ENCODE measurements around the gene EGLN3.

The EGLN3 gene

GRCh38 chr14:33962016-33962415 is 11.1 kb upstream of the EGLN3 start:
- no peak for DNase-seq (ENCODE audit: low read depth)

DNA sequence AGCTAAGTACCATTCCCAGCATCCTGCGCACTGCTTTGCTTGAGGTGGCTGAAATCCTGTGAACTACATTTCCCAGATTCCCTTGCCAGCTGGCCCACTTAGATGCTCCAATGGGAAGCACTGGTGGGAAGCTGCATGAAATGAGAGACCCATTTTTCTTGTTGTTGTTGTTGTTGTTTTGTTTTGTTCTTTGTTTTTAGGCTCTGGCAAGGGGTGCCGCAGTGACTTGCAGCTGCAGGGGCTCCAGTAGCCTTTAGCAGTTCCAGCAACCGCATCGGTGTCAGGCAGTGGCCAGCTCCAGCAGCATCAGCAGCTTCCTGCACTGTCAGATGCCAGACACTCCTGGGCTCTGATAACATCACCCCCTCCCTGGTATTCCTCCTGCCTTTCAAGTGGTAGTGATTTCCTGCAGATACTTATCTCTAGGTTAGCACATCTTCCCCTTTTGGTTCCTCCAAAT is 8.8 kb upstream of the EGLN3 start:
- no peak for DNase-seq (ENCODE audit: low read depth)

- no peak for DNase-seq (ENCODE audit: low read depth)
These were observed 7.8 kb upstream of the EGLN3 start for GRCh38 chr14:33958605-33959226.

- DNase-seq (ENCODE audit: low read depth) = no peak
These were observed 7.1 kb upstream of the EGLN3 start for GRCh38 chr14:33957993-33958392.

DNA sequence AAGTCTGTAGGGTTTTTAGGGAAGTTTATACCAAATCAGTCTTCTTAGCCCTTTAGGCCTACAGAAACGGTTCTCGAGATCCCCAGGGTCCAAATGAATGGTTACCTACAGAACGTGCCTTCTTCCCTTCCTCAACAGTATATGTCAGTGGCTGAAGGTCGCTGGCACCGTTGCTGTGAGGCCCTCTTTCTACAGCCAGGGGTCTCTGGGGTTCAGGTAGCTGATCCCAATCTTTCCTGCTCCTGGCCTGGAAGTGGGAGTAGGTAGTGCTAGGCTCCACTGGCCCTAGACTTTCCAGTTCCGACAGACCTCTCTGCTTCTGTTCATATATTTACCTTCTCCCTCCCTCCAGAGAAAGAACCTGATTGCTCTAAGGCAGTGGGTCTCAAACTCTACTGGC is 6.4 kb upstream of the EGLN3 start:
- DNase-seq (ENCODE audit: low read depth) = no peak

GRCh38 chr14:33956640-33957039 is 5.8 kb upstream of the EGLN3 start:
- DNase-seq (ENCODE audit: low read depth) = no peak

- no peak for DNase-seq (ENCODE audit: low read depth)
These were observed 3.2 kb upstream of the EGLN3 start for GRCh38 chr14:33954016-33954598.

DNA sequence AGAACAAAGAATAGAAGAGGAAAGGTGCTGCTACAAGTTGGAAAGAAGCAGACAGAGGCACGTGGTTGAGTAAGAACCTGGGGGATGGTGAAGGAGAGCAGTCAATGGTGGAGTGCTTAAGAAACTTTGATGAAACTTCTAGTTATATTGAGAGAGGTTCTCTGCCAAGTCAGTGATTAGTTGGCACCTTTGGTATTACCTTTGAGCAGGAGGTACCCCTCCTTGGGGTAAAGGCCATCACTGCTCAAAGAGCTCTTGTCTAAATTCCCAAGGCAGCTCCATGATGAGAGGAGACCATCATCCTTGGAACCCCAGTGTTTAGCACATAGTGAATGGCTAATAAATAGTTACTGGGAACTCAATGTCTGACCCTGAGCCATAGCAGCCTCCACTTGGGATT is 1.7 kb upstream of the EGLN3 start:
- DNase-seq (ENCODE audit: low read depth) = no peak

GRCh38 chr14:33951183-33951840 is 438 bp upstream of the EGLN3 start:
- no peak for DNase-seq (ENCODE audit: low read depth)

DNA sequence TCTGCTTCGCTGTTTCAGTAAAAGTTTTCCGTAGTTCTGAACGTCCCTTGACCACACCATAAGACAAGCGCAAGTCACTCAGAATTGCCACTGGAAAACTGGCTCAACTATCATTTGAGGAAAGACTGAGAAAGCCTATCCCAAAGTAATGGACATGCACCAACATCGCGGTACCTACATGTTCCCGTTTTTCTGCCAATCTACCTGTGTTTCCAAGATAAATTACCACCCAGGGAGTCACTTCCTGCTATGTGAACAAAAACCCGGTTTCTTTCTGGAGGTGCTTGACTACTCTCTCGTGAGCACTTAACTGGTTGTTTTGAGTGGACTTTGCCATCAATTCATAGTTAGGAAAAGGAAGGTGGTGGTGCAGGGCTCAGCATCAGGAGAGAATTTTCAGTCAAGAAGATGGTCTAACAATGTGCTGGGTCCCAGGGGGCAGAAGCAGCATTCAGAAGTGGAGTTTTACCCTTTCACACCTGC is 1.4 kb downstream of the EGLN3 start:
- DNase-seq (ENCODE audit: low read depth) = no peak

DNA sequence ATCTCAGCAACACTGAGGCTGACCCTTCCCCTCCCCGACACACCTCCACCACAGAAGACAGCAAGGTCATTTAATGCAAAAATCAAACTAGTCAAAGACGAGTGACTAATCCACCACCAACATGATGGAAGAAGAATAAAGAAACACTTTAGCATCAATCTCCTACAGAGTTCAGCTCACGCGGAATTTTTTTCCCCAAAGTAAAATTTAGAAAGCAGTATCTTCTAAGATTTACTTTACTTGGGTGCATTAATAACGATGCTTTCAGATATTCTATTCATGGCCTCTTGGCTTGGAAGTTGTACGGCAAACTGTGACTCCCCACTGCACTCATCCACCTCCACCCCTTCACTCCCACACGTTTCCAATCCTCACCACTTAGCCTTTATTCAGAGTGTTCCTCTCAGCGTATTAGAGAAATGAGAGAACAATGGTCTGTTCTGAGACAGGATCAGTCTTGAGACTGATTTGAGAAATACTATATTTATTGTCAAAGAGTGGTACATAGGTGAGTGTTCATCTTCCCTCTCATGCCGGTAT is 1.9 kb downstream of the EGLN3 start:
- DNase-seq (ENCODE audit: low read depth) = no peak

DNA sequence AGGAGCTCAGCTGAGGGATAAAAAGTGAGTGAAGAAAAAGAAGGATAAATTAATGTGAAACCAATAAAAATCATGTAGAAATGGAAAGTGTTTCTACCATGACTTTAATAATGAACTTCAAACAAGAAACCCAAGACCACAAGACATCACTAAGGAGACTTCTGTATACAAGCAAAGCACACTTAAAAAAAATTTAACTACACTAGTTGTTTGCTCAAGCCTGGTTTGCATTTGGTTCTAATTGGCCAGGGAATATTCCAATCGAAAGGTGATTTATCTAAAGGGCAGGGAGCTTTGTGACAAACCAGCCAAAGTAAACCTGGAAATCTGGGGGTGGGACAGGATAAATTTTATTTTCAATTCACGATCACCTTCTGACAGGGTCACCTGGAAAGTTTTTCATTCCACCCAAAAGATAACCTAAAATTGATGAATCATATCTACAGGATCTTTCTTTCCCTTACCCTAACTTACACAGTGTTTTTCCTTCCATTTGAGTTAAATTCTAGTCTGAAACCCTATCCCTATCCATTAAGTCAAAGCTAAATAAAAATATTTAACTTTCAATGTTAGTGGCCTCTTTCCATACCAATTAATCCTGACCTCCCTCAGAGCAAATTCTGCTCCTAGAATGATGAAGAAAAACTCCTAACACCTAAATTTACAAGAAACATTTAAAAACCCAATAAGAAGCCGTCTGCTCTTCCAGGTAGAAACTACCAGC is 2.6 kb downstream of the EGLN3 start:
- DNase-seq (ENCODE audit: low read depth) = no peak

DNA sequence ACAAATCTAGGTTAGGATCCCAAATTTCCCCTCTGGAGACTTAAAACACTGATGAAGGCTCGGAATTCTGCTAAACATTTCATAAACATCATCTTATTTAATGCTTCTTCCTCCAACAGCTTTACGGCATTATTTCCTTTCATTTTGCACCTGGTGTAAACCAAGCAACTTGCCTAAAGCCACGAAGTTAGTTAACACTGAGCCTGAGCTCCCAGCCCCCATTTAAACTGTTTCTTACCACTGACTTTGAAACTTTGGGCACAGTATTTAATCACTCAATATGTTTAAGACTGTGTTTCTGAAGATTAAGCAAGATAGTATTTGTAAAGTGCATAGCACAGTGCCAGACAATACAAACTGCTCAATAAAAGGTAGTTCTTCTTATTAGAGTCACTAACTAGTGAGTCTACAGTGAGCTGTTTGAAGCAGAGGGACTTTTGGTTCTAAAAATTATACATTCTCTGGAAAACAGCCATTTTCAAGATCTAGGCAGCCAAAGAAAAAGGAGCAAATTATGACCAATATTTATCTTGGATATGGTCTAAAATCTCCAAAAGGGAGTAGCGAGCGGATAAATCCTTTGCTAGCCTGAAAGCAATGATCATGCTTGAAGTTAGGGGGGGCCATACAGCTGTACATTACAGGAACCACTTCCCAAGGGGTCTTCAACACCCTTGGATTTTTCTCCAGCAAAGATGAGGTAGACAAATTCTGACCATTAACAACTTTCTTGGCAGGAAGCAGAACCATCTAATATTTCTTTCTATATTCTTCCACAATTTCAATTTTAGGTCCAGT is 4.0 kb downstream of the EGLN3 start:
- no peak for DNase-seq (ENCODE audit: low read depth)

GRCh38 chr14:33945210-33946088 is 5.4 kb downstream of the EGLN3 start:
- DNase-seq (ENCODE audit: low read depth) = no peak

- DNase-seq (ENCODE audit: low read depth) = no peak
These were observed 7.6 kb downstream of the EGLN3 start for GRCh38 chr14:33943096-33943883.

GRCh38 chr14:33941718-33942117 is 9.2 kb downstream of the EGLN3 start:
- no peak for DNase-seq (ENCODE audit: low read depth)

DNA sequence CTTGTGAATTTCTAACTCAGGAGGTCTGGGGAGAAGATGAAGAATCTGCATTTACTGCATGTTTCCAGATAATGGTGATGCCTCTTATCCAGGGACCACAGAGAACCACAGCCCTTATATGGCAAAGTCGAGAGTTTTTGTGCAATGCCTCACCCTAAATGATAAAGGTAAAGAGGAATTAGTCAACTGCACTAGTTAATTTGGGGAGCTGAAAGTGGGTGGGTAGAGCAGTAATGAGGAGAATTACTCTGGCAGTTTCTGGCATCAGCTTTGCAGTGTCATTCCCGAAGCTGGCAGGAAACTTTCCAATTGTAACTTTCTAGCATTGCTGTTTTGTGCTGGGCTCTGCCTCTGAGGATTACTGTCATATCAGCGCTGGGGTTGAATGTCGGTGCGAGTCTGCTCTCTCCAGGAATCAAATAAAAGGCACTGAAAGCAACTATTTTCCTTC is 10.3 kb downstream of the EGLN3 start:
- no peak for DNase-seq (ENCODE audit: low read depth)

GRCh38 chr14:33938131-33938949 is 12.5 kb downstream of the EGLN3 start:
- no peak for DNase-seq (ENCODE audit: low read depth)

DNA sequence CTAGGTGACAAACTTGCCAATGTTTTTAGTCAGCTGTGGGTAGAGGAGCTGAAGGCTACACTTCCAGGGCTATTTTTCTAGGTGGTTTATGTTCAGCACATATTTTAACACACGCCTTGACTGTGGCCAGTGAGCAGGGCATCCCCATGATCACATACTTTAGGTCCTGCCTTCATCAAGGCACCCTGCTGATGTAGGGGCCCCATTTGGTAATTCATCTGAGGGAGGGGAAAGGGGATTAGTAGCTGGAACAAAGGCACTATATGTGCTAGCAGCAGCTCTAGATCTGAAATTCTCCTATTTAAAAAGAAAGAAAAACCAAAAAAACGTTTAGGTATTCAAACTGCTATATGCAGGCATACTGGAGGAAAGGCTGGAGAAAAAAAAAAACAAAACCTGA is 14.5 kb downstream of the EGLN3 start:
- no peak for DNase-seq (ENCODE audit: low read depth)

Data from non-pigmented ciliary epithelial cell (primary cell).